Activated B cell treated with CpG ODN at 0.5 μM for 24 hours (primary cell): ENCODE measurements around the gene TMPRSS4. TPM values are rescaled to one million over a fixed set of nuclear protein-coding genes. Genes with fewer than 3 reads are reported as not detected.

Experiments used
- ATAC-seq: fragments of 200-7000 bp; cut with Tn5 transposase; one replicate; pipeline ENCODE4 v1.10.0; 2021; ENCODE audit warnings: low read depth, mild to moderate bottlenecking, moderate library complexity
- CTCF ChIA-PET: fragments of 350-600 bp; sonication (Branson Sonifier 250); formaldehyde crosslinking; loops from one replicate; lab custom pipeline; 2021; ENCODE audit warnings: antibody characterized with exemption; lab: Charles Lee
- POLR2A ChIA-PET: fragments of 350-600 bp; sonication (Branson Sonifier 250); formaldehyde crosslinking; loops from one replicate; lab custom pipeline; 2021; ENCODE audit warnings: antibody characterized with exemption; lab: Charles Lee
- DNase-seq: peaks from one replicate; pipeline ENCODE4 v3.0.0; 2022
- H3K27ac Mint-ChIP-seq: one replicate; pipeline ENCODE4 v1.8.0; 2020; ENCODE audit warnings: mixed read lengths
- H3K27me3 Mint-ChIP-seq: one replicate; pipeline ENCODE4 v1.8.0; 2021; ENCODE audit warnings: mixed read lengths
- H3K36me3 Mint-ChIP-seq: one replicate; pipeline ENCODE4 v1.8.0; 2021; ENCODE audit warnings: low read depth, mixed read lengths
- H3K4me1 Mint-ChIP-seq: one replicate; pipeline ENCODE4 v1.8.0; 2021; ENCODE audit warnings: mixed read lengths
- H3K4me3 Mint-ChIP-seq: one replicate; pipeline ENCODE4 v1.8.0; 2020; ENCODE audit warnings: mild to moderate bottlenecking, mixed read lengths
- H3K9me3 Mint-ChIP-seq: one replicate; pipeline ENCODE4 v1.8.0; 2020; ENCODE audit warnings: mixed read lengths
- CTCF ChIP-seq: fragments of 200-600 bp; IDR thresholded peaks from one replicate; pipeline ENCODE4 v1.8.0; 2022; ENCODE audit warnings: antibody characterized with exemption, mild to moderate bottlenecking
- intact Hi-C: fragments of 100-400 bp; cut with micrococcal nuclease; formaldehyde crosslinking; loops from one replicate; pipeline ENCODE4 v1.15.1; 2024
- total RNA-seq: library from RNA; stranded (reverse); gene quantifications from 2 replicates; pipeline ENCODE4 v1.2.3, GENCODE V29; 2022

TMPRSS4 gene
- total RNA-seq, 1 donor from 2014 or later = not detected

DNA sequence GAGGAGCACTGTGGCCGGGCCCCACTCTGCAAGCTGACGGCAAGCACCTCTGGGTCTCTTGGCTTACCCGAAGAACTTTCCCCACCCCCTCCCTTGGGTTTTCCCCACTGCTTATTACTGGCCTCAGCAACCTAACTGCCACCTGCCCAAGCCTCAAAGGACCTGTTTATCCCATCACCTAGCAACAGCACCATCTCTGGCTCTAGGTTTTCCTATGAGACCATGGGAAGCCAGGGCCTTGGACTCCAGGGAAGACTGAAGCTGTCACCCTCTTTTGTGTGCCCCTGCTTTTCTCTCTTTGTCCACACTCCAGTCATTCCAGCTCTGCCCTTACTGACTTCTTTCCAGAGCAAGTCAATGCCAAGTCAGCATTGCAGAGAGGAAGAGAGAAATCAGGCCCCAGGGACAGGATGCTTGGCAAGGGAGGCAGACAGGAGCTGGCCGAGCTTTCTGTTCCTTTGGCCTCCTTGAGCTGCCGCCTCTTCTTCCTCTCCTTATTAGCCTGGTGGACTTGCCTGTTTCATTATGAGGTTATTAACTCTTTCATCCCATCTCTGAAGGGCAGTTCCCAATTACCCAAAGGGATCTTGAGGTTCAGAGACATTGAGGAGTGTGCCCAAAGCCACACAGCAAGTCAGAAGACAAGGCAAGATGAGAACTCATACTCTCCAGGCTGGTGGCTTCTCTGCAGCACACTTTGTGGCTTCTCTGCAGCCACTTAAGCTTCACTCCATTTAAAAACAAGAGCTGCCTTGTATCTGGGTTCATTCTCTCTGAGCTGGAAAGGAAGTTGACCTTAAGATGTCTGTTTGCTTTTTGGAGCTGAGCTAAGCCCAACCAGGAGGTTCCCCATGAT is 10.3 kb downstream of the TMPRSS4 start, which contains the start of gene SMIM35:
SMIM35 (minus strand) TSS at position 51 of the 856 bp plus-strand sequence. CDS start 206 bp downstream, outside the sequence.
- ATAC-seq (no peak), DNase-seq (no peak)
- Mint-ChIP-seq H3K4me3 (no peak within 1 kb of the TSS), H3K27me3 (peaks cover 7% of the 10 kb centered on the region), H3K4me1 (peaks cover 12% of the 10 kb centered on the region), H3K27ac (no peak within 1 kb of the TSS), H3K9me3 (peaks cover 12% of the 10 kb centered on the region), H3K36me3 (no peaks in the 10 kb centered on the region)
- CTCF ChIA-PET = interaction anchor here (0.8 kb wide), 1 partner anchor 140 kb away, joined by 3 read pairs; no protein-coding TSS in a partner anchor
- POLR2A ChIA-PET = no interaction called here
- intact Hi-C loops = no loop called here
- TF ChIP-seq CTCF = no peak

GRCh38 chr11:118087931-118088330 is 11.1 kb downstream of the TMPRSS4 start:
- peaks cover 7% of the 10 kb centered on the region for H3K27me3 Mint-ChIP-seq
- no peak overlapping the region for H3K27ac Mint-ChIP-seq
- no peaks in the 10 kb centered on the region for H3K36me3 Mint-ChIP-seq
- no peak for TF ChIP-seq CTCF
- ChIA-PET CTCF (no interaction called here), POLR2A (no interaction called here)
- no peak for DNase-seq
- no peak overlapping the region for H3K4me3 Mint-ChIP-seq
- no peak for ATAC-seq
- H3K9me3 Mint-ChIP-seq = peaks cover 12% of the 10 kb centered on the region
- H3K4me1 Mint-ChIP-seq = peaks cover 12% of the 10 kb centered on the region
- intact Hi-C loops = no loop called here

DNA sequence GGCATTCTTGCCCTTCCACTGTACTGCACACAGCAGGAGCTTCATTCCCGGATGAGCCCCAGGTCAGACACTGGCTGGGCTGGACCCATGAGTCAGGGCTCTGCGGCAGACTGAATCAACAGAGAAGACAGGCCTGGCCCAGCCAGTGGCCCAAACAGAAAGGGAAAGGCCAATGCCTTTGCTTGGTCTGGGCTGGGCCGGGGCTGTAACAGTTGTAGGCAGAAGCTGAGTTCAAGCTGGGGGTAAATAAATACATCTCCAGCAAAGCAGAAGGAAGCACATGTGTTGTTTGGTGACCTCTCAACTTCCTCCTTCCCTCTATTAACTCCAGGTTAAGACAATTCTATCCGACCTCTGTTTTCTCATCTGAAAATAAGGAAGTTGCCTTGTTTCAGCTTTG is 11.7 kb downstream of the TMPRSS4 start:
- Mint-ChIP-seq H3K36me3 (no peaks in the 10 kb centered on the region), H3K9me3 (peaks cover 12% of the 10 kb centered on the region), H3K4me1 (peaks cover 12% of the 10 kb centered on the region), H3K27ac (no peak overlapping the region), H3K4me3 (no peak overlapping the region), H3K27me3 (peaks cover 5% of the 10 kb centered on the region)
- POLR2A ChIA-PET = interaction anchor here (0.6 kb wide), 1 partner anchor 402 kb away, joined by 5 read pairs; no protein-coding TSS in a partner anchor
- DNase-seq = no peak
- no peak for ATAC-seq
- intact Hi-C loops = no loop called here
- TF ChIP-seq CTCF = no peak
- CTCF ChIA-PET = no interaction called here

- H3K9me3 Mint-ChIP-seq = peaks cover 12% of the 10 kb centered on the region
- no peak overlapping the region for H3K4me3 Mint-ChIP-seq
- ChIA-PET POLR2A (no interaction called here), CTCF (no interaction called here)
- no peak overlapping the region for H3K27ac Mint-ChIP-seq
- H3K4me1 Mint-ChIP-seq = peaks cover 12% of the 10 kb centered on the region
- no peaks in the 10 kb centered on the region for H3K36me3 Mint-ChIP-seq
- intact Hi-C loops = no loop called here
- peaks cover 5% of the 10 kb centered on the region for H3K27me3 Mint-ChIP-seq
- ATAC-seq (no peak), DNase-seq (no peak)
- TF ChIP-seq CTCF = no peak
Measured at GRCh38 chr11:118090545-118091162, 13.8 kb downstream of the TMPRSS4 start.

DNA sequence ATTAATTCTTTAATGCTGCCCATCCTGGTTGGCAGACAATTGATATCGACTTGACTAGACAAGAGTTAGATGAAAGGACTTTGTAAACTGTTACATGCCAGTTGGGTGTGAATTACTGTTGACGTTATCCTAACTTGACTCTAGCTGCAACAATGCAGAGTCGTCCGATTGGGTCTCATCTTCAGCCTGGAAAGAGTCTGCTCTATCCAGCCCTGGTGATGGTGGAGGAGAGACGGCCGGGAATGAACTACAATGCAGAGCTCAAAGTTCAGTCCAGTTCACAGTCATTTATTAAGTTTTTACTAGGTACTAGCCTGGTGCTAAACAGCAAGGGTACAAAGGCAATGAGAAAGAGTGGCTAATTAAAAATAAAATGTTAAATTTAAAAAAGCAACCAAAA is 14.8 kb downstream of the TMPRSS4 start:
- intact Hi-C loops = no loop called here
- ATAC-seq (no peak), DNase-seq (no peak)
- H3K27me3 Mint-ChIP-seq = peaks cover 5% of the 10 kb centered on the region
- CTCF ChIA-PET = no interaction called here
- peaks cover 12% of the 10 kb centered on the region for H3K4me1 Mint-ChIP-seq
- H3K4me3 Mint-ChIP-seq = no peak overlapping the region
- no peak overlapping the region for H3K27ac Mint-ChIP-seq
- POLR2A ChIA-PET = no interaction called here
- H3K36me3 Mint-ChIP-seq = no peaks in the 10 kb centered on the region
- peaks cover 12% of the 10 kb centered on the region for H3K9me3 Mint-ChIP-seq
- TF ChIP-seq CTCF = no peak
